Measurements from ENCODE around the gene VAV3. TPM values are rescaled to one million over a fixed set of nuclear protein-coding genes. Genes with fewer than 3 reads are reported as not detected.

VAV3 gene
- total and polyA plus RNA-seq, 10 donors: 10.5 to 63.0 (median 38.8) TPM

GRCh38 chr1:107692580-107693345 is 272.2 kb downstream of the VAV3 start:
- TF ChIP-seq POLR2AphosphoS5 (IDR thresholded peaks at IDR 0.05) (no peak), POLR2A (IDR thresholded peaks at IDR 0.05) (no peak)
- TF ChIP-seq, protein P1, sequence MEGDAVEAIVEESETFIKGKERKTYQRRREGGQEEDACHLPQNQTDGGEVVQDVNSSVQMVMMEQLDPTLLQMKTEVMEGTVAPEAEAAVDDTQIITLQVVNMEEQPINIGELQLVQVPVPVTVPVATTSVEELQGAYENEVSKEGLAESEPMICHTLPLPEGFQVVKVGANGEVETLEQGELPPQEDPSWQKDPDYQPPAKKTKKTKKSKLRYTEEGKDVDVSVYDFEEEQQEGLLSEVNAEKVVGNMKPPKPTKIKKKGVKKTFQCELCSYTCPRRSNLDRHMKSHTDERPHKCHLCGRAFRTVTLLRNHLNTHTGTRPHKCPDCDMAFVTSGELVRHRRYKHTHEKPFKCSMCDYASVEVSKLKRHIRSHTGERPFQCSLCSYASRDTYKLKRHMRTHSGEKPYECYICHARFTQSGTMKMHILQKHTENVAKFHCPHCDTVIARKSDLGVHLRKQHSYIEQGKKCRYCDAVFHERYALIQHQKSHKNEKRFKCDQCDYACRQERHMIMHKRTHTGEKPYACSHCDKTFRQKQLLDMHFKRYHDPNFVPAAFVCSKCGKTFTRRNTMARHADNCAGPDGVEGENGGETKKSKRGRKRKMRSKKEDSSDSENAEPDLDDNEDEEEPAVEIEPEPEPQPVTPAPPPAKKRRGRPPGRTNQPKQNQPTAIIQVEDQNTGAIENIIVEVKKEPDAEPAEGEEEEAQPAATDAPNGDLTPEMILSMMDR (IDR thresholded peaks at IDR 0.05 in 8 of 11, conservative IDR thresholded peaks at IDR 0.05 in 3 of 11): no peak
- 75 to 87% (median 86%) methylated on average over 8 of the region's 8 CpGs for WGBS, 5 donors
- DNase-seq: no peak
- Histone ChIP-seq H3K9me3 (no peaks in the 10 kb centered on the region), H3K27ac (no peak overlapping the region), H3K36me3 (peaks cover 0 to 45% (median 2%) of the 10 kb centered on the region in 6 donors), H3K4me1 (peaks cover 0 to 6% (median 0%) of the 10 kb centered on the region in 6 donors), H3K27me3 (replicated peaks in 1 of 7) (no peaks in the 10 kb centered on the region), H3K4me3 (no peak overlapping the region)
- intact Hi-C loops (cut with DNase I; ENCODE audit: low total_unique reads): no loop called here

- Histone ChIP-seq H3K9me3 (no peaks in the 10 kb centered on the region), H3K4me3 (no peak overlapping the region), H3K4me1 (peaks cover 0 to 6% (median 0%) of the 10 kb centered on the region in 6 donors), H3K27ac (no peak overlapping the region), H3K36me3 (peaks cover 0 to 37% (median 2%) of the 10 kb centered on the region in 6 donors), H3K27me3 (replicated peaks in 1 of 7) (no peaks in the 10 kb centered on the region)
- intact Hi-C loops (cut with DNase I; ENCODE audit: low total_unique reads): no loop called here
- TF ChIP-seq, protein P1 (IDR thresholded peaks at IDR 0.05 in 8 of 11, conservative IDR thresholded peaks at IDR 0.05 in 3 of 11): no peak
- TF ChIP-seq POLR2AphosphoS5 (IDR thresholded peaks at IDR 0.05) (no peak), POLR2A (IDR thresholded peaks at IDR 0.05) (no peak)
- DNase-seq: no peak
Observed at GRCh38 chr1:107691540-107691939, 273.4 kb downstream of the VAV3 start.

DNA sequence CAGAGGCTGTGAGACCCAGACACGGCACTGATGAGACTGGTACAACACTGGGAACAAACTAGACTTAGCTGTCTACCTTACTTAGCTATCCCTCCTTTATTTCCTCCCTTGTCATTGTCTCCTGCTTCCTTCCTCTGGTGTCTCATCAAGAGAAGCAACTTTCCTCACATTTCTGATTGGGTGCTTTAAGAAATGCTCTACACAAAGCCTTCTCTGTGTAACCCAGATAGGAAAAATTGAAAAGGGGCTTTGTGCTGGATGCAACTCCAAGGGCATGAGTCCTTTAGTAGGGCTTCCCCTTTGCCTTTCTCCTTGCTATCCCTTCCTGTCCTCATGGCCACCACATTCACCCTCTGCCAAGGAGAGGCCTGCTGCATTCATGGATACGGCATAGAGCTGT is 274.5 kb downstream of the VAV3 start:
- intact Hi-C loops (cut with DNase I; ENCODE audit: low total_unique reads): no loop called here
- Histone ChIP-seq H3K36me3 (peaks cover 0 to 37% (median 2%) of the 10 kb centered on the region in 6 donors), H3K9me3 (no peaks in the 10 kb centered on the region), H3K4me1 (peaks cover 0 to 6% (median 0%) of the 10 kb centered on the region in 6 donors), H3K4me3 (no peak overlapping the region), H3K27ac (peak overlapping the region in 1 of 8 donors; percentile 2), H3K27me3 (replicated peaks in 1 of 7) (no peaks in the 10 kb centered on the region)
- TF ChIP-seq POLR2AphosphoS5 (IDR thresholded peaks at IDR 0.05): peak in 1 of 3 donors; percentile 40
- TF ChIP-seq POLR2A (IDR thresholded peaks at IDR 0.05): no peak
- 75 to 88% (median 78%) methylated on average over 2 of the region's 2 CpGs for whole genome bisulfite sequencing, 5 donors
- no peak for DNase-seq

GRCh38 chr1:107689733-107690132 is 275.2 kb downstream of the VAV3 start:
- Histone ChIP-seq H3K36me3 (peaks cover 0 to 34% (median 2%) of the 10 kb centered on the region in 6 donors), H3K27me3 (replicated peaks in 1 of 7) (no peaks in the 10 kb centered on the region), H3K4me3 (no peak overlapping the region), H3K4me1 (peaks cover 0 to 6% (median 0%) of the 10 kb centered on the region in 6 donors), H3K27ac (no peak overlapping the region), H3K9me3 (no peaks in the 10 kb centered on the region)
- no peak for DNase-seq
- TF ChIP-seq, protein P1 (IDR thresholded peaks at IDR 0.05 in 8 of 11, conservative IDR thresholded peaks at IDR 0.05 in 3 of 11): no peak
- TF ChIP-seq POLR2AphosphoS5 (IDR thresholded peaks at IDR 0.05) (no peak), POLR2A (IDR thresholded peaks at IDR 0.05) (no peak)
- intact Hi-C loops (cut with DNase I; ENCODE audit: low total_unique reads): no loop called here
- 89 to 96% (median 92%) methylated on average over 4 of the region's 4 CpGs for WGBS, 5 donors

Measured in spleen (tissue), 11 donors.